HG03108 (cell line): ENCODE measurements around the gene FLCN.

Experiments used
- ATAC-seq: cut with Tn5 transposase; IDR thresholded peaks from one replicate; pipeline ENCODE4 v1.9.1; 2021; ENCODE audit warnings: moderate library complexity; ENCODE audit not compliant: unreplicated experiment

The FLCN gene

GRCh38 chr17:17170346-17170985 lies 66.5 kb downstream of the FLCN start:
- no peak for ATAC-seq

DNA sequence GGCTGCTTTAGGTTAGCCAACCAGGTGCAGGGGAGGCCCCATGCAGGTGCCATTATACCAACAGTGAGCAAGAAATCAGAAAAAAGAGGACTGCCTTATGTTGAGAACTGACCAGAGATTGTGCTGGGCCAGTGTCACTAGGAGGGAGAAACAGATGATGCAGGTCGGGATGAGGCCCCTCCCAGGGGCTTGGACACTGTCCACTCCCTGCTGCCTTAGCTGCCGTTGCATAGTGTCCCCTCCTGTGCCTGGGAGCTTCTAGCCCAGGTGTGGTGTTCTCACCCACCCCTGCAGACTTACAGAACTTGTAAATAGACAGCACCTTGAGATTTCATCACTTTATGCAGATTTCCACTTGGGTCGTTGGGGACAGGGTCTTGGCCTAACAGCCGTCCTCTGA lies 67.6 kb downstream of the FLCN start:
- ATAC-seq: no peak

GRCh38 chr17:17168401-17168800 lies 68.6 kb downstream of the FLCN start:
- ATAC-seq: no peak

- no peak for ATAC-seq
These were observed 69.0 kb downstream of the FLCN start for GRCh38 chr17:17167986-17168385.

DNA sequence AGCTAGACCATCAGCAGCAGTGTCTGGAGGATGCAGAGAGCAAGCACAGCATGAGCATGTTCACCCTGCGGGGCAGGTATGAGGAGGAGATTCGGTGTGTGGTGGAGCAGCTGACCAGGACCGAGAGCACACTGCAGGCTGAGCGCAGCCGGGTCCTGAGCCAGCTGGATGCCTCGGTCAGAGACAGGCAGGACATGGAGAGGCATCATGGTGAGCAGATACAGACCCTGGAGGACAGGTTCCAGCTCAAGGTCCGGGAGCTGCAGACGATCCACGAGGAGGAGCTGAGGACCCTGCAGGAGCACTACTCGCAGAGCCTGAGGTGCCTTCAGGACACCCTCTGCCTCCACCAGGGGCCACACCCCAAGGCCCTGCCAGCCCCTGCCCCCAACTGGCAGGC lies 69.6 kb downstream of the FLCN start:
- ATAC-seq: no peak

GRCh38 chr17:17166446-17166845 lies 70.5 kb downstream of the FLCN start:
- ATAC-seq: no peak

DNA sequence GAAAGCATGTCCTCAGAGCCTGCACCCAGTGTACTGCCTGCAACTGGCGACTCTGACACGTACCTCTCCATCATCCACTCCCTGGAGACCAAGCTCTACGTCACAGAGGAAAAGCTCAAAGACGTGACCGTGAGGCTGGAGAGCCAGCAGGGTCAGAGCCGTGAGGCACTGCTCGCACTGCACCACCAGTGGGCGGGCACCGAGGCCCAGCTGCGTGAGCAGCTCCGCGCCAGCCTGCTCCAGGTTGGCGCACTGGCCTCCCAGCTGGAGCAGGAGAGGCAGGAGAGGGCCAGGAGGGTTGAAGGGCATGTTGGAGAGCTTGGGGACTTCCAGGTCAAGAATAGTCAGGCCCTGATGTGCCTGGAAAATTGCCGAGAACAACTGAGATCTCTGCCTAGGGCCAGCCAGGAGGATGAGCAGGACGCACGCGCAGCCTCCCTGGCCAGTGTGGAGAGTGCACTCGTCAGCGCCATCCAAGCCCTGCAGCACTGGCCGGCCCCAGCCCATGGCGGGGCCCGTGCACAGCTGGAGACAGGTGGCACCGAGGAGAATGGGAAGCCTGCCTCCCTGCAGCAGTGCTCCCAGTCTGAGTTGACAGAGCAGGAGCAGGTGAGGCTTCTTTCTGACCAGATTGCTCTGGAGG lies 71.2 kb downstream of the FLCN start:
- ATAC-seq: no peak

DNA sequence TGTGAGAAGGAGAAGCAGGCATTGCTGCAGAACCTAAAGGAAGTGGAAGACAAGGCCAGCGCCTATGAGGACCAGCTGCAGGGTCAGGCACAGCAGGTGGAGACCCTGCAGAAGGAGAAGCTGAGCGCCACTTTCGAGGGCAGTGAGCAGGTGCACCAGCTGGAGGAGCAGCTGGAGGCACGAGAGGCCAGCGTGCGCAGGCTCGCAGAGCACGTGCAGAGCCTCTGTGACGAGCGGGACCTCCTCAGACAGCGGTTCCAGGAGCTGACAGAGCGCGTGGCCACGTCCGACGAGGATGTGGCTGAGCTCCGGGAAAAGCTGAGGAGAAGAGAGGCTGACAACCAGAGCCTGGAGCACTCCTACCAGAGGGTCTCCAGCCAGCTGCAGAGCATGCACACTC lies 72.3 kb downstream of the FLCN start:
- no peak for ATAC-seq

DNA sequence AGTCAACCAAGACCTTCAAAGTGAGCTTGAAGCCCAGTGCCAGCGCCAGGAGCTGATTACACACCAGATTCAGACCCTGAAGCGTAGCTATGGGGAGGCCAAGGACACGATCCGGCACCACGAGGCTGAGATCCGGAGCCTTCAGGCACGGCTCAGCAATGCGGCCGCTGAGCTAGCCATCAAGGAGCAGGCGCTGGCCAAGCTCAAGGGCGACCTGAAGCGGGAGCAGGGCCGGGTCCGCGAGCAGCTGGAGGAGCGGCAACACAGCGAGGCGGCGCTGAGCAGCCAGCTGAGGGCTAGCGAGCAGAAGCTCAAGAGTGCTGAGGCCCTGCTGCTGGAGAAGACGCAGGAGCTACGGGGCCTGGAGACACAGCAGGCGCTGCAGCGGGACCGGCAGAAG lies 72.8 kb downstream of the FLCN start:
- ATAC-seq: no peak
